ENCODE results near the gene MAMDC4.

- no peak for TF ChIP-seq CTCF (IDR thresholded peaks at IDR 0.05)
- no peak for TF ChIP-seq REST (IDR thresholded peaks at IDR 0.05; ENCODE audit: insufficient read depth in 1 of 2, low read depth in 2 of 2, low read length in 1 of 2)
- TF ChIP-seq POLR2AphosphoS5 (IDR thresholded peaks at IDR 0.05; ENCODE audit: low read depth, low read length): no peak
Observed at GRCh38 chr9:136888454-136888853, 36.3 kb downstream of the MAMDC4 start.
